GM12892 (cell line): Measurements from ENCODE around the gene RIMS4.

Experiments used
- DNase-seq: peaks from one replicate; pipeline ENCODE4 v3.0.0; 2011; ENCODE audit not compliant: insufficient read length
- FAIRE-seq: peaks from 2 replicates; lab custom pipeline; 2011; peaks lifted over from hg19 to GRCh38; lab: Jason Lieb, UNC
- POLR2A ChIP-seq: IDR thresholded peaks from 2 replicates; pipeline ENCODE4 v1.6.1; 2011; ENCODE audit warnings: low read depth, low read length, control low read depth
- POLR2AphosphoS5 ChIP-seq: IDR thresholded peaks from 2 replicates; pipeline ENCODE4 v1.6.1; 2011; ENCODE audit warnings: low read depth, low read length, control low read depth
- TAF1 ChIP-seq: IDR thresholded peaks from 2 replicates; pipeline ENCODE4 v1.6.1; 2011; ENCODE audit warnings: low read depth, mild to moderate bottlenecking, control low read depth, low read length, borderline replicate concordance

The RIMS4 gene

GRCh38 chr20:44716309-44717106 lies 93.8 kb downstream of the RIMS4 start:
- FAIRE-seq = no peak

GRCh38 chr20:44715499-44716308 lies 94.6 kb downstream of the RIMS4 start:
- FAIRE-seq = no peak
- DNase-seq = no peak
- TF ChIP-seq POLR2AphosphoS5 (no peak), POLR2A (no peak), TAF1 (no peak)

More at GRCh38 chr20:44716309-44717106, 93.8 kb downstream of the RIMS4 start:
- TF ChIP-seq POLR2A (no peak), POLR2AphosphoS5 (no peak), TAF1 (no peak)
- no peak for DNase-seq

- DNase-seq (no peak), FAIRE-seq (no peak)
- TF ChIP-seq TAF1 = no peak
- TF ChIP-seq POLR2A = no peak
- no peak for TF ChIP-seq POLR2AphosphoS5
Observed at GRCh38 chr20:44714701-44715498, 95.4 kb downstream of the RIMS4 start, which contains the start of gene CCN5. CCN5 (plus strand) TSS chr20:44715369; CDS start chr20:44715391, 22 bp downstream.

- no peak for FAIRE-seq
- no peak for DNase-seq
- no peak for TF ChIP-seq POLR2A
- TF ChIP-seq TAF1 = no peak
- TF ChIP-seq POLR2AphosphoS5 = no peak
Observed at GRCh38 chr20:44714102-44714700, 96.1 kb downstream of the RIMS4 start.

- TF ChIP-seq POLR2A (no peak), POLR2AphosphoS5 (no peak), TAF1 (no peak)
- DNase-seq = no peak
- no peak for FAIRE-seq
Observed at GRCh38 chr20:44711237-44711636, 99.1 kb downstream of the RIMS4 start.

GRCh38 chr20:44709797-44710196 lies 100.5 kb downstream of the RIMS4 start:
- no peak for DNase-seq
- TF ChIP-seq TAF1 (no peak), POLR2A (no peak), POLR2AphosphoS5 (no peak)
- FAIRE-seq = no peak

- no peak for TF ChIP-seq POLR2AphosphoS5
- TF ChIP-seq TAF1 = no peak
- TF ChIP-seq POLR2A = no peak
- no peak for FAIRE-seq
- DNase-seq = no peak
Observed at GRCh38 chr20:44709380-44709779, 101.0 kb downstream of the RIMS4 start.

- no peak for TF ChIP-seq TAF1
- no peak for TF ChIP-seq POLR2AphosphoS5
- TF ChIP-seq POLR2A = no peak
- no peak for FAIRE-seq
- DNase-seq = no peak
Observed at GRCh38 chr20:44707018-44707579, 103.2 kb downstream of the RIMS4 start.

- FAIRE-seq (no peak), DNase-seq (no peak)
- TF ChIP-seq POLR2A (no peak), TAF1 (no peak), POLR2AphosphoS5 (no peak)
Observed at GRCh38 chr20:44706301-44707017, 103.9 kb downstream of the RIMS4 start.

GRCh38 chr20:44705364-44706094 lies 104.8 kb downstream of the RIMS4 start:
- no peak for FAIRE-seq
- DNase-seq = no peak
- TF ChIP-seq POLR2A (no peak), POLR2AphosphoS5 (no peak), TAF1 (no peak)
